IgD-negative memory B cell (primary cell): Measurements from ENCODE around the gene TGM5. TPM values are rescaled to one million over a fixed set of nuclear protein-coding genes. Genes with fewer than 3 reads are reported as not detected.
"Not testable (repeated sequence)": the region's sequence is repeated elsewhere in the genome, so short reads cannot be mapped to it uniquely, and the experiment has no call there.

ENCODE experiments used
- H3K27ac Mint-ChIP-seq, 3 donors: one replicate each; pipeline ENCODE4 v1.8.0; 2020 to 2022; ENCODE audit warnings: mild to moderate bottlenecking in 3 of 3, mixed read lengths in 3 of 3, moderate library complexity in 1 of 3
- H3K27me3 Mint-ChIP-seq: one replicate; pipeline ENCODE4 v1.8.0; 2021; ENCODE audit warnings: mixed read lengths
- H3K36me3 Mint-ChIP-seq: one replicate; pipeline ENCODE4 v1.8.0; 2020; ENCODE audit warnings: mild to moderate bottlenecking, mixed read lengths
- H3K4me1 Mint-ChIP-seq, 3 donors: one replicate each; pipeline ENCODE4 v1.8.0; 2020 to 2022; ENCODE audit warnings: mixed read lengths in 3 of 3, mild to moderate bottlenecking in 1 of 3
- H3K4me3 Mint-ChIP-seq, 4 donors: one replicate each; pipeline ENCODE4 v1.8.0; 2020 to 2022; ENCODE audit warnings: mild to moderate bottlenecking in 4 of 4, mixed read lengths in 4 of 4, moderate library complexity in 3 of 4
- H3K9me3 Mint-ChIP-seq, 3 donors: one replicate each; pipeline ENCODE4 v1.8.0; 2020 to 2021; ENCODE audit warnings: mixed read lengths in 3 of 3, mild to moderate bottlenecking in 1 of 3
- polyA plus RNA-seq: library from polyadenylated mRNA; unstranded; fragments of 300-500 nt; fragmentation: Illumina TruSeq; gene quantifications from one replicate; pipeline ENCODE4 v1.2.3, GENCODE V29; 2021

TGM5 gene
- polyA plus RNA-seq, 1 donor from 2014 or later, result not detected

DNA sequence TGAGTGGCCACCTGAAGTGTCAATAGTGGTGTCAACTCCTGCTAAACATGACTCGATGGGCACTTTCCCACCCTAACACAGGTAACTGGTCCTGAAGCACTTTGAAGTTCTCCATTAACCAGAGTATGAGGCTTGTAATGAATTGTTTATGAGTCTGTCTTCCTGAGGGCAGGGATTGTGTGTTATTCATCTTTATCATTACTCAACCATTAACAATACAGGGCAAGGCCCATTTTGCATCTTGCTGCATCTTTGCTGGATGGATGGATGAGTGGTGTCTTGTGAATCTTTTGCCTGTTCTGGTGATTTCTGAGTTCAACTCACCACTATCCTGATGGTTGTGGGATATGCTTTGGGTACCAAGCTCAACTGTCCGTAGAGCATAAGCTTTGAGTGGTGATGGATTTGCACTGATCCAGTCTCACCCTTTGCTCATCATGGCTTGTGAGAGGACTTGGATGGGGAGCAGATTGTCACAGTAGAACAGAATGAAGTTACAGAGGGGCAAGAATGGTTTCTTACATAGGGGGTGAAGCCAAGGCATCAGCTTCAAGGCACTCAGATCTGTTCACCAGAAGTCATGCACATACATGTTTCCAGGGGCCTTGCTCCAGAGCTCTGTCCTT is 23.6 kb downstream of the TGM5 start:
- Mint-ChIP-seq H3K36me3 (peaks cover 3% of the 10 kb centered on the region), H3K27ac (no peak overlapping the region), H3K27me3 (peaks cover 6% of the 10 kb centered on the region), H3K9me3 (no peaks in the 10 kb centered on the region), H3K4me1 (peaks cover 0 to 2% (median 0%) of the 10 kb centered on the region in 3 donors), H3K4me3 (peak overlapping the region in 1 of 4 donors; percentile 42)

DNA sequence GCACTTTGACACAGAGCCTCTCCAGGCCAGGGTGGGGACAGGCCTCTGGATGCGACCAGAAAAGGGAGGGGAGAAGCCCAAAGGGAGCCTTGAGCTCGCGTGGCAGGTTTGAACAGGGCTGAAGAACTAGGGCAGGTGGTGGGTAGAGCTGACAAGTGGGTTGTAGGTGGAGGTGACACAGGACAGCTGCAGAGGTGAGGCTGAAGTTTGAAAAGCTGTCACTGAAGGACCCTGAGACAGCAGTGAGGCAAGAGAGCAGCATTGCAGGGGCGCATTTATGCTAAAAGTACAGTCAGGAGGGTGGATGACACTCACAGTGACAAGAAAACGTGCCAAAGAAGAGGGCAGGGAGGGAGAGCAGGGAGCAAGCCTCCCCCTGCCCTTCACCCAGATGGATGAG is 24.1 kb downstream of the TGM5 start:
- no peak overlapping the region for H3K4me3 Mint-ChIP-seq

GRCh38 chr15:43241100-43241499 is 25.6 kb downstream of the TGM5 start:
- no peaks in the 10 kb centered on the region for H3K36me3 Mint-ChIP-seq
- no peak overlapping the region for H3K4me3 Mint-ChIP-seq
- H3K27me3 Mint-ChIP-seq, result peaks cover 6% of the 10 kb centered on the region
- H3K9me3 Mint-ChIP-seq, result no peaks in the 10 kb centered on the region
- H3K27ac Mint-ChIP-seq, result no peak overlapping the region
- H3K4me1 Mint-ChIP-seq, result peaks cover 2 to 5% (median 2%) of the 10 kb centered on the region in 3 donors

More for the DNA sequence above, 24.1 kb downstream of the TGM5 start:
- peaks cover 3% of the 10 kb centered on the region for H3K36me3 Mint-ChIP-seq
- no peak overlapping the region for H3K27ac Mint-ChIP-seq
- H3K27me3 Mint-ChIP-seq, result peaks cover 6% of the 10 kb centered on the region
- H3K4me1 Mint-ChIP-seq, result peaks cover 0 to 2% (median 0%) of the 10 kb centered on the region in 3 donors
- no peaks in the 10 kb centered on the region for H3K9me3 Mint-ChIP-seq

DNA sequence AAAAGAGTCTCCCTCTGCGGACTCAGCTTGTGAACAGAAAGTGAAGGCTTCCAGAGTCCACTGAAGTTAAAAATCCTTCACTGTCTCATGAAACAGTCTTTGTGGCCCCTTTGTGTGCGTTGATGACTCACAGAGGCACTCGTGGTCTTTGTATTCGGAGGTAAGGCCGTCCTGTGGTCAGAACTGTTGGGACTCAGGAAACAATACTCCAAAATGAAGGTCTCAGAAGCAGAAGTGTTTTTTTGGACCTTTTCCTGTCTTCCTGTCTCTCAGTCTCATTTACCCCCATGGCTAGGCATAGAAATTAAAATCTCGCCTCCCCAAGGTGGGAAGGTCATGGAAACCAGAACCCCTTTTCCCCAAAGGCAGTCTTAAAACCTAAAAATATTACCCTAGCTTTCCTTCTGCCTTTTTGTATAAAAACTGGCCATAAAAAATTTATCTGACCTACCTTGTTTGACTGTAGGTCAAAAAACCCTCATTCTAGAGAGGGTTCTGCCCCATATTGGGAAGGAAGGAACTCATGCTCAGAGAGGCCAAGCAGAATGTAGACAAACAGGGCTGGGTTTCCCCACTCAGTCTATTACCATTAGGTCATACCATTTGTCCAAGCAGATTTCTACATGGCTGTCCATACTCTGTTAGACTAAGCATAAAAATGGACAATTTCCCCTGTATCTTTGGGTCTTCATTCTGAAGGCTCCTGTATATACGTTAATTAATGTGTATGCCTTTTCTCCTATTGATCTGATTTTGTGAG is 26.8 kb downstream of the TGM5 start:
- no peaks in the 10 kb centered on the region for H3K9me3 Mint-ChIP-seq
- H3K4me3 Mint-ChIP-seq, result no peak overlapping the region
- peaks cover 3 to 8% (median 5%) of the 10 kb centered on the region in 3 donors for H3K4me1 Mint-ChIP-seq
- peak overlapping the region in 1 of 3 donors; percentile 36 for H3K27ac Mint-ChIP-seq
- H3K36me3 Mint-ChIP-seq, result no peaks in the 10 kb centered on the region
- H3K27me3 Mint-ChIP-seq, result peaks cover 6% of the 10 kb centered on the region

DNA sequence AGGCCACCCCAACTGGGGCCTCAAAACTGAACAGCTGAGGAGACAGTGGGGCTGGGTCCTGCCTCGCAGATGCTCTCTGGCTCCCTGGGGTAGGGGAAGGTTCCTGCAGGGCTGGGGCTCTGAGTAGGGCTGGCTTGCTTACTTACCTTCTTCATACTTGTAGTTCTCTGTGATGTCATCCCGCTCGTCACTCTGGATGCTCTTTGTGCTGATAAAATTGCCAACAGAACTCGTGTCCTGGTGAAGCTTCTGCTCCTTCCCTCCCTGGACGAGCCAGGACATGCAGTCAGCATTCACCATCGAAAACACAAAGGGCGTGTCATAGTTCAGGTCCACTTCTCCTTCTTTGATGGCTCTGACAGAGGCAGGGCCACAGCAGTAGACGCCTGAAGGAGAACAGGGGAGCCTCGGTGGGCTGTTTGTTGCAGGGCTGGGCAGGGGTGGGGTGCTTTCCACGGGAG is 28.0 kb downstream of the TGM5 start:
- Mint-ChIP-seq H3K4me3 (peak overlapping the region in 1 of 4 donors; percentile 3), H3K36me3 (no peaks in the 10 kb centered on the region), H3K27me3 (peaks cover 6% of the 10 kb centered on the region)

GRCh38 chr15:43237842-43238470 is 28.8 kb downstream of the TGM5 start:
- Mint-ChIP-seq H3K27ac (peak overlapping the region in 1 of 3 donors; percentile 53), H3K9me3 (no peaks in the 10 kb centered on the region), H3K4me1 (peaks cover 3 to 8% (median 5%) of the 10 kb centered on the region in 3 donors), H3K4me3 (peak overlapping the region in 1 of 4 donors; percentile 66), H3K27me3 (peaks cover 6% of the 10 kb centered on the region), H3K36me3 (no peaks in the 10 kb centered on the region)

More for the DNA sequence above, 28.0 kb downstream of the TGM5 start:
- H3K4me1 Mint-ChIP-seq, result peaks cover 3 to 8% (median 5%) of the 10 kb centered on the region in 3 donors
- H3K27ac Mint-ChIP-seq, result peak overlapping the region in 1 of 3 donors; percentile 53
- H3K9me3 Mint-ChIP-seq, result no peaks in the 10 kb centered on the region

GRCh38 chr15:43235536-43235935 is 31.2 kb downstream of the TGM5 start:
- H3K4me1 Mint-ChIP-seq, result peaks cover 3 to 8% (median 5%) of the 10 kb centered on the region in 3 donors
- no peak overlapping the region for H3K27ac Mint-ChIP-seq
- no peaks in the 10 kb centered on the region for H3K9me3 Mint-ChIP-seq
- peaks cover 6% of the 10 kb centered on the region for H3K27me3 Mint-ChIP-seq
- no peak overlapping the region for H3K4me3 Mint-ChIP-seq
- no peaks in the 10 kb centered on the region for H3K36me3 Mint-ChIP-seq

DNA sequence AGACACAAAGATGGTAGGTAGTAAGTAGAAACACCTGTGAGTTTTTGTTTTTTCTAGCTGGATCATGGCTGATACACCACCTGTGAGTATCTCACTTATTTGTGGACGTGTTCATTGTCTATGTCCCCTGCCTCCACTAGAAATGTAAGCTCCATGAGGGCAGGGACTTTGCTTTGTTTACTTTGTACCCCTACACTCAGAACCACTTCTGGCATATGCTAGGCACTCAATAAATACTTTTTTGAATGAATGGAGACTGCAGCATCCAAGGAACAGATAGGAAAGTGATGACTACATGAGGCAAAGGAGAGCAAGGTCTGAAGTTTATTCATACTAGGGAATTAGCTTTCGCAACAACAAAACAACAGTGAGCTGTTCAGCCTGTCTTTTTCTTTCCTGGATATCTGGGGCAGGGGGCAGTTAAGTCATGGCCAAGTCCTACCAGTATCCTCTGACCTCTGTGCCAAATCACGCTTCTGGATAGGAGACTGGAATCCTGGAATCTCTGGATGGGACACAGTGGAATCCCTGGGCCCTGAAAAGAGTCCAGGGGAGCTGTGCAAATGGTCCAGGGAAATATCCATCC is 34.3 kb downstream of the TGM5 start:
- Mint-ChIP-seq H3K4me3 (no peak overlapping the region), H3K4me1 (peaks cover 3 to 6% (median 5%) of the 10 kb centered on the region in 3 donors), H3K27ac (no peak overlapping the region), H3K36me3 (no peaks in the 10 kb centered on the region), H3K9me3 (no peaks in the 10 kb centered on the region), H3K27me3 (no peaks in the 10 kb centered on the region)

GRCh38 chr15:43230640-43231115 is 36.0 kb downstream of the TGM5 start:
- H3K4me3 Mint-ChIP-seq, result no peak overlapping the region
- H3K4me1 Mint-ChIP-seq, result peaks cover 0 to 3% (median under 1%) of the 10 kb centered on the region in 3 donors
- H3K36me3 Mint-ChIP-seq, result no peaks in the 10 kb centered on the region

DNA sequence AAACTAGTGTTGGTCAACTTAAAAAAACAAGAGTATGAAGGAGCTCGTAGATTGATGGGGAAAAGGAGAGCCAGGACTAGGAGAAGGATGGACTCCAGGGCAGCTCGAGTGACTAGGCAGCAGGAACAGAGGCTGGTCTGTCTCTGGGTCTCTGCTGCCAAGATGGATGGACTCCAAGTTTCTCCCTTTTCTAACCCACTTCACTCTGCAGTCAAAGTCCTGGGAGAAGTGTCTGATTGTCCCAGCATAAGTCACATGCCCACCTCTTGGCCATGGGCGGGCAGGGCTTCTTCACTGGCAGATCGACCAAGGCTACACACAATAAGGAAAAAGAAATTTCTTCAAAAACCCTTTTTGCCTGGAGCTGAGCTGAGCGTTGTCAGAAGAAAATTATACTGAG is 36.8 kb downstream of the TGM5 start:
- H3K4me3 Mint-ChIP-seq, result no peak overlapping the region
- no peaks in the 10 kb centered on the region for H3K36me3 Mint-ChIP-seq
- no peak overlapping the region for H3K27ac Mint-ChIP-seq
- peaks cover 3% of the 10 kb centered on the region for H3K27me3 Mint-ChIP-seq
- H3K4me1 Mint-ChIP-seq, result peaks cover 1 to 7% (median 5%) of the 10 kb centered on the region in 3 donors
- no peaks in the 10 kb centered on the region for H3K9me3 Mint-ChIP-seq

More at GRCh38 chr15:43230640-43231115, 36.0 kb downstream of the TGM5 start:
- Mint-ChIP-seq H3K27ac (no peak overlapping the region), H3K9me3 (no peaks in the 10 kb centered on the region), H3K27me3 (no peaks in the 10 kb centered on the region)

- H3K4me1 Mint-ChIP-seq, result peaks cover 1 to 7% (median 5%) of the 10 kb centered on the region in 3 donors
- no peaks in the 10 kb centered on the region for H3K36me3 Mint-ChIP-seq
- no peaks in the 10 kb centered on the region for H3K9me3 Mint-ChIP-seq
- H3K27ac Mint-ChIP-seq, result no peak overlapping the region
- H3K4me3 Mint-ChIP-seq, result no peak overlapping the region
- peaks cover 3% of the 10 kb centered on the region for H3K27me3 Mint-ChIP-seq
These were observed 40.1 kb downstream of the TGM5 start for GRCh38 chr15:43226436-43227305.

DNA sequence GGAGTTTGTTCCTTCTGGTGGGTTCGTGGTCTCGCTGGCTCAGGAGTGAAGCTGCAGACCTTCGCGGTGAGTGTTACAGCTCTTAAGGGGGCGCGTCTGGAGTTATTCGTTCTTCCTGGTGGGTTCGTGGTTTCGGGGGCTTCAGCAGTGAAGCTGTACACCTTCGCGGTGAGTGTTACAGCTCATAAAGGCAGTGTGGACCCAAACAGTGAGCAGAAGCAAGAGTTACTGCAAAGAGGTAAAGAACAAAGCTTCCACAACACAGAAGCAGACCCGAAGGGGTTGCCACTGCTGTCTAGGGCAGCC is 40.8 kb downstream of the TGM5 start:
- not testable (repeated sequence) for H3K4me3 Mint-ChIP-seq, H3K27ac Mint-ChIP-seq

GRCh38 chr15:43225201-43225949 is 41.4 kb downstream of the TGM5 start:
- H3K4me3 Mint-ChIP-seq, result no peak overlapping the region
- peaks cover 3% of the 10 kb centered on the region for H3K27me3 Mint-ChIP-seq
- H3K4me1 Mint-ChIP-seq, result peaks cover 1 to 7% (median 5%) of the 10 kb centered on the region in 3 donors
- H3K36me3 Mint-ChIP-seq, result no peaks in the 10 kb centered on the region
- H3K9me3 Mint-ChIP-seq, result no peaks in the 10 kb centered on the region
- no peak overlapping the region for H3K27ac Mint-ChIP-seq

More for the DNA sequence above, 40.8 kb downstream of the TGM5 start:
- not testable (repeated sequence) for H3K9me3 Mint-ChIP-seq, H3K36me3 Mint-ChIP-seq, H3K4me1 Mint-ChIP-seq, H3K27me3 Mint-ChIP-seq
